HFFc6 (cell line): ENCODE data around the gene GTF3C4. TPM values are rescaled to one million over a fixed set of nuclear protein-coding genes. Genes with fewer than 3 reads are reported as not detected.

Experiments used
- DNase-seq: peaks from one replicate; pipeline ENCODE4 v3.0.0-alpha.2; 2018
- H3K27ac Mint-ChIP-seq: 2 replicates; pipeline ENCODE4 v1.8.0; 2020; ENCODE audit warnings: mild to moderate bottlenecking, mixed read lengths
- H3K27me3 Mint-ChIP-seq: 2 replicates; pipeline ENCODE4 v1.8.0; 2021; ENCODE audit warnings: mild to moderate bottlenecking, moderate library complexity, mixed read lengths; ENCODE audit not compliant: insufficient read depth
- H3K36me3 Mint-ChIP-seq: 2 replicates; pipeline ENCODE4 v1.8.0; 2021; ENCODE audit warnings: low read depth, mixed read lengths
- H3K4me1 Mint-ChIP-seq: 2 replicates; pipeline ENCODE4 v1.8.0; 2020; ENCODE audit warnings: low read depth, mixed read lengths
- H3K4me3 Mint-ChIP-seq: 2 replicates; pipeline ENCODE4 v1.8.0; 2020; ENCODE audit warnings: mild to moderate bottlenecking, moderate library complexity, mixed read lengths
- H3K9me3 Mint-ChIP-seq: 2 replicates; pipeline ENCODE4 v1.8.0; 2020; ENCODE audit warnings: mild to moderate bottlenecking, mixed read lengths
- total RNA-seq, 6 experiments: library from RNA; stranded (reverse); fragmentation: NEBNext Ultra II Directional; extraction: Animal tissue kit (Norgen Biotek cat#: 25700); gene quantifications; 2 replicates in 1 of 6; 3 replicates in 5 of 6; pipeline ENCODE4 v1.2.3, GENCODE V29; 2021
- TF ChIP-seq, protein P1 (sequence below): fragments of 200-600 bp; sonication (generic); IDR thresholded peaks from 2 replicates; pipeline ENCODE4 v1.5.0; 2021; ENCODE audit warnings: antibody characterized with exemption, mild to moderate bottlenecking

Gene GTF3C4
- total RNA-seq, 6 experiments from 2014 or later = 13.5 to 16.0 (median 15.1) TPM

DNA sequence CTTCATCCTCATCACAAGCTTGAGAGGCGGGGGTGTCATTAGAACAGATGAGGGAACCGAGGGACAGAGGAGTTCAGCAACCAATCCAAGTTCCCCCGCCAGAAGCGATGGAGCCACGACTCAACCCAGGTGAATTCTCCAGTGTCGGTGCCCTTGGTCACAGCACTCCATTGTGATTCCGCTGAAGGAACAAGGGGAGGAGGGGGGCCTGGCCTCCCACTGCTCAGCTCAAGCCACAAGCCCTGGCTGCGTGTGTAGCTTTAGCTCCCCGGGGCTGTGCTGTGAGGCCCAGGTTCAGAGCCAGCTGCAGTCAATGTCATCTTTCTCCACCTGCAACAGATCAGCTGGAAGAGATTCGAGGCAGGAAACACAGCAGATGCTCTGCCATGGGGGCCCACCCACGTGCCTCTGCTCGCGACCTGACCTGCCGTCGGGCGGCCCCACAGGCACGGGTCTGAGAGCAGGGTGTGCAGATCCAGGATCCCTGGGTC is 72.6 kb downstream of the GTF3C4 start:
- no peaks in the 10 kb centered on the region for H3K36me3 Mint-ChIP-seq
- DNase-seq = no peak
- H3K4me3 Mint-ChIP-seq = no peak overlapping the region
- TF ChIP-seq, protein P1, sequence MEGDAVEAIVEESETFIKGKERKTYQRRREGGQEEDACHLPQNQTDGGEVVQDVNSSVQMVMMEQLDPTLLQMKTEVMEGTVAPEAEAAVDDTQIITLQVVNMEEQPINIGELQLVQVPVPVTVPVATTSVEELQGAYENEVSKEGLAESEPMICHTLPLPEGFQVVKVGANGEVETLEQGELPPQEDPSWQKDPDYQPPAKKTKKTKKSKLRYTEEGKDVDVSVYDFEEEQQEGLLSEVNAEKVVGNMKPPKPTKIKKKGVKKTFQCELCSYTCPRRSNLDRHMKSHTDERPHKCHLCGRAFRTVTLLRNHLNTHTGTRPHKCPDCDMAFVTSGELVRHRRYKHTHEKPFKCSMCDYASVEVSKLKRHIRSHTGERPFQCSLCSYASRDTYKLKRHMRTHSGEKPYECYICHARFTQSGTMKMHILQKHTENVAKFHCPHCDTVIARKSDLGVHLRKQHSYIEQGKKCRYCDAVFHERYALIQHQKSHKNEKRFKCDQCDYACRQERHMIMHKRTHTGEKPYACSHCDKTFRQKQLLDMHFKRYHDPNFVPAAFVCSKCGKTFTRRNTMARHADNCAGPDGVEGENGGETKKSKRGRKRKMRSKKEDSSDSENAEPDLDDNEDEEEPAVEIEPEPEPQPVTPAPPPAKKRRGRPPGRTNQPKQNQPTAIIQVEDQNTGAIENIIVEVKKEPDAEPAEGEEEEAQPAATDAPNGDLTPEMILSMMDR = no peak
- H3K4me1 Mint-ChIP-seq = no peaks in the 10 kb centered on the region
- no peak overlapping the region for H3K27ac Mint-ChIP-seq
- H3K27me3 Mint-ChIP-seq = peaks cover 52% of the 10 kb centered on the region
- no peaks in the 10 kb centered on the region for H3K9me3 Mint-ChIP-seq

DNA sequence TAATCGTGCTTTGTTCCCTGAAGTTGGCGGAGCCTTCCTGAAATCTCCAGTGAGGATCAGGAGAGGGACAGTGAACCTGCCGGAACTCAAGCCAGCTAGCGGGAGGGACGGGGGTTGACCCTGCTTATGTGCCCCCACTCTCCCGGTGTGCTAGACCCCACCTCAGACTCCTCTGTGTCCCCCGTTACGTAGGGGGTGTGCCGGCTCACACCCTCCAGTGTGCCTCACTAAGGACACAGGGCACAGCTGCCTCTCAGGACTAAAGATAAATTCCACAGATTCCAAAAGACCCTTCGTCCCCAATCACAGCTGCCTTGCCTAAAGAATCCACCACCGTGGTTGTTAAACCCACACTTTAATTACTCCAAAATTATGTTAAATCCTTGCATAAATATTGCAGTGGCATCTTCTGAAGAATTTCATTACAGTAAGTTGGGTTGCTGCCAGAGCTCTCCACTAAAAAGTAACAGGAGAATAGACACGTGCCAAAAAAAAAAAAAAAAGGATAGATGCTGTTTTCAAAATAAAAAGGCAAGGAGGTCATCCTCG is 73.7 kb downstream of the GTF3C4 start:
- peaks cover 50% of the 10 kb centered on the region for H3K27me3 Mint-ChIP-seq
- no peaks in the 10 kb centered on the region for H3K9me3 Mint-ChIP-seq
- no peak overlapping the region for H3K27ac Mint-ChIP-seq
- DNase-seq = no peak
- no peak overlapping the region for H3K4me3 Mint-ChIP-seq
- no peaks in the 10 kb centered on the region for H3K4me1 Mint-ChIP-seq
- TF ChIP-seq, protein P1 = no peak
- H3K36me3 Mint-ChIP-seq = no peaks in the 10 kb centered on the region

Other genes with a start within 250 kb of the GTF3C4 start
- gene BARHL1, start 87.9 kb upstream of the GTF3C4 start, total RNA-seq = not detected
- 10 to 100 TPM in 5 of 6 experiments, 1 to 10 TPM in 1; 9.6 to 16.2 (median 14.9) TPM for gene DDX31, start 481 bp upstream of the GTF3C4 start, total RNA-seq
- under 1 TPM in 5 of 6 experiments, not detected in 1; 0.07 to 0.24 (median 0.12) TPM for gene AK8, start 207.8 kb downstream of the GTF3C4 start, total RNA-seq
- gene SPACA9, start 208.4 kb downstream of the GTF3C4 start, total RNA-seq = 1 to 10 TPM; 5.7 to 8.9 (median 6.3) TPM